ENCODE results near the gene GABRB1.

GABRB1 gene

DNA sequence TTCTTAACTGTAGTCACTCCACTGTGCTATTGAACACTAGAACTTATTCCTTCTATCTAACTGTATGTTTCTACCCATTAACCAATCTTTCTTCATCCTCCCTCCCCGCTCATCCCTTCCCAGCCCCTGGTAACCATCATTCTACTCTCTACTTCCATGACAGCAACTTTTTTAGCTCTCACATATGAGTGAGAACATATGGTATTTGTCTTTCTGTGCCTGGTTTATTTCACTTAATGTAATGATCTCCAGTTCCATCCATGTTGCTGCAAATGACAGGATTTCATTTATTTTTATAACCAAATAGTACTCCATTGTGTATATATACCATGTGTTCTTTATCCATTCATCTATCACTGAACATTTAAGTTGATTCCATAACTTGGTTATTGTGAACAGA is 186.5 kb downstream of the GABRB1 start:
- no peak overlapping the region for H3K27ac ChIP-seq
- H3K9ac ChIP-seq = no peak overlapping the region
- H3K36me3 ChIP-seq (ENCODE audit: insufficient read depth) = no peaks in the 10 kb centered on the region
- H3K4me1 ChIP-seq (ENCODE audit: low read depth, poor library complexity, severe bottlenecking) = no peaks in the 10 kb centered on the region
- no peak overlapping the region for H2AFZ ChIP-seq (ENCODE audit: low read depth)
- H3K27me3 ChIP-seq (ENCODE audit: insufficient read depth, low read depth) = no peaks in the 10 kb centered on the region
- TF ChIP-seq, protein P1, sequence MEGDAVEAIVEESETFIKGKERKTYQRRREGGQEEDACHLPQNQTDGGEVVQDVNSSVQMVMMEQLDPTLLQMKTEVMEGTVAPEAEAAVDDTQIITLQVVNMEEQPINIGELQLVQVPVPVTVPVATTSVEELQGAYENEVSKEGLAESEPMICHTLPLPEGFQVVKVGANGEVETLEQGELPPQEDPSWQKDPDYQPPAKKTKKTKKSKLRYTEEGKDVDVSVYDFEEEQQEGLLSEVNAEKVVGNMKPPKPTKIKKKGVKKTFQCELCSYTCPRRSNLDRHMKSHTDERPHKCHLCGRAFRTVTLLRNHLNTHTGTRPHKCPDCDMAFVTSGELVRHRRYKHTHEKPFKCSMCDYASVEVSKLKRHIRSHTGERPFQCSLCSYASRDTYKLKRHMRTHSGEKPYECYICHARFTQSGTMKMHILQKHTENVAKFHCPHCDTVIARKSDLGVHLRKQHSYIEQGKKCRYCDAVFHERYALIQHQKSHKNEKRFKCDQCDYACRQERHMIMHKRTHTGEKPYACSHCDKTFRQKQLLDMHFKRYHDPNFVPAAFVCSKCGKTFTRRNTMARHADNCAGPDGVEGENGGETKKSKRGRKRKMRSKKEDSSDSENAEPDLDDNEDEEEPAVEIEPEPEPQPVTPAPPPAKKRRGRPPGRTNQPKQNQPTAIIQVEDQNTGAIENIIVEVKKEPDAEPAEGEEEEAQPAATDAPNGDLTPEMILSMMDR (conservative IDR thresholded peaks at IDR 0.05; ENCODE audit: low read depth, low read length) = no peak
- H3K79me2 ChIP-seq (ENCODE audit: insufficient read depth, low read depth) = no peaks in the 10 kb centered on the region
- no peak overlapping the region for H3K4me3 ChIP-seq (IDR thresholded peaks at IDR 0.05; ENCODE audit: insufficient read depth, low read depth, low read length)
- no peak overlapping the region for H3K4me2 ChIP-seq
- no peaks in the 10 kb centered on the region for H4K20me1 ChIP-seq (ENCODE audit: insufficient read depth)

DNA sequence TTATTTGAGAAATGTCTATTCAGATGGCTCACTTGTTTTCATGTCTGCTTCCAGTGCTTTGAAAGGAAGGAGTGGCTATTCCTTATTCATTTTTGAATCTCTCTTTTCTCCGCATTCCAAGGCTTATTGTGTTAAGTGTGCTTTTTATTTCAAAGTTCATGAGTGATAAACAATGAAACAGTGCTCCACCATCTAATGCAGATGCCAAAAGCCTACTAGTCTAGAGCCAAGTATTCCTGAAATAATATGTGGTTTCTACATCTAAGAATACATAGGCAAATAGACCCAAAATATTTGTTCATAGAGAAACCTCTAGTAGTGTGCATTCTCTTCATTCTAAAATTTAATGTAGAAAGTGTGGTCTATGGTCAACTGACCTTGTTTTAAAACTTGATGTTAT is 187.3 kb downstream of the GABRB1 start:
- no peak overlapping the region for H3K4me2 ChIP-seq
- no peaks in the 10 kb centered on the region for H3K4me1 ChIP-seq (ENCODE audit: low read depth, poor library complexity, severe bottlenecking)
- H3K27ac ChIP-seq = no peak overlapping the region
- TF ChIP-seq, protein P1 (conservative IDR thresholded peaks at IDR 0.05; ENCODE audit: low read depth, low read length) = no peak
- no peaks in the 10 kb centered on the region for H3K27me3 ChIP-seq (ENCODE audit: insufficient read depth, low read depth)
- H3K36me3 ChIP-seq (ENCODE audit: insufficient read depth) = no peaks in the 10 kb centered on the region
- H3K9ac ChIP-seq = no peak overlapping the region
- H4K20me1 ChIP-seq (ENCODE audit: insufficient read depth) = no peaks in the 10 kb centered on the region
- no peak overlapping the region for H3K4me3 ChIP-seq (IDR thresholded peaks at IDR 0.05; ENCODE audit: insufficient read depth, low read depth, low read length)
- H2AFZ ChIP-seq (ENCODE audit: low read depth) = no peak overlapping the region
- H3K79me2 ChIP-seq (ENCODE audit: insufficient read depth, low read depth) = no peaks in the 10 kb centered on the region

DNA sequence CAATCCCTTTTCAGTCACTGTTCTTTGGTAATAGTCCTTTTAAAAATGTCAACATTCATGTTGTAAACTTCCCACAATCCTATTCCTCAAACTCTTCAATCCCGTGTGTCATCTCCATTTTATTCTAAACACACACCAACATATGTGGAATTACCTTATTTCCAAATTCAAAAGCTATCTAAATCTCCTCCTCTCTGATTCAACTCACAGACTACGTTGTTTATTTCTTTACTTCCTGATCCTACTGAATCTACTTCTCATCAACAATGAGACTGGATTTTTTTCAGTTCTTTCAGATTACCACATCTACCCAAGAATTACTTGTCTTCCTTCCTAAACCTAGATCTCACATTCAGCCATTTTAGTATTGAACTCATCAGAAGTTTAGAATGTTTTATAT is 188.2 kb downstream of the GABRB1 start:
- Histone ChIP-seq H3K4me2 (no peak overlapping the region), H4K20me1 (ENCODE audit: insufficient read depth) (no peaks in the 10 kb centered on the region), H3K27ac (no peak overlapping the region), H3K27me3 (ENCODE audit: insufficient read depth, low read depth) (no peaks in the 10 kb centered on the region), H3K79me2 (ENCODE audit: insufficient read depth, low read depth) (no peaks in the 10 kb centered on the region), H2AFZ (ENCODE audit: low read depth) (no peak overlapping the region), H3K9ac (no peak overlapping the region), H3K4me1 (ENCODE audit: low read depth, poor library complexity, severe bottlenecking) (no peaks in the 10 kb centered on the region), H3K36me3 (ENCODE audit: insufficient read depth) (no peaks in the 10 kb centered on the region), H3K4me3 (IDR thresholded peaks at IDR 0.05; ENCODE audit: insufficient read depth, low read depth, low read length) (no peak overlapping the region)
- TF ChIP-seq, protein P1 (conservative IDR thresholded peaks at IDR 0.05; ENCODE audit: low read depth, low read length) = no peak

DNA sequence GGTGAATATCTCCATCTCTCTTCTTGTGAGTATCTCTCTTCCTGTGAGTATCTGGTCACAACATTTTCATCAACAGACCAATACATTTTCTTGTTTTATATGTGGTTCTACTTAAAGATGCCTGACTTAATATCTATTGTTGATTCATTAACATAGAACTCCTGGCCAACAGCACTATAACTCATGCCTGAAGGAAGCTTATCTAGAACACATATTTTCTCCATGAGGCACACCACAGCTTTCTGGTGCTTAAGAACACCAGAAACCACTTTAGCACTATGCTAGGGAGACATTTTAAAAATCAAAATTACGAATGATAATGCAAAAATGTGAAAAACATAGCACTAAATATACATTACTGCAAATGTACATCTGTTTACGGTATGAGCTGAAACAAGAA is 190.4 kb downstream of the GABRB1 start:
- no peak overlapping the region for H3K9ac ChIP-seq
- H3K4me2 ChIP-seq = no peak overlapping the region
- H3K79me2 ChIP-seq (ENCODE audit: insufficient read depth, low read depth) = no peaks in the 10 kb centered on the region
- H2AFZ ChIP-seq (ENCODE audit: low read depth) = no peak overlapping the region
- H3K4me3 ChIP-seq (IDR thresholded peaks at IDR 0.05; ENCODE audit: insufficient read depth, low read depth, low read length) = no peak overlapping the region
- H3K36me3 ChIP-seq (ENCODE audit: insufficient read depth) = no peaks in the 10 kb centered on the region
- no peak overlapping the region for H3K27ac ChIP-seq
- H4K20me1 ChIP-seq (ENCODE audit: insufficient read depth) = no peaks in the 10 kb centered on the region
- TF ChIP-seq, protein P1 (conservative IDR thresholded peaks at IDR 0.05; ENCODE audit: low read depth, low read length) = no peak
- no peaks in the 10 kb centered on the region for H3K4me1 ChIP-seq (ENCODE audit: low read depth, poor library complexity, severe bottlenecking)
- H3K27me3 ChIP-seq (ENCODE audit: insufficient read depth, low read depth) = no peaks in the 10 kb centered on the region
